IPS-15b (cell line): ENCODE data around the gene MTF1.

ENCODE experiments used
- H3K27me3 ChIP-seq: one replicate; pipeline ENCODE4 v1.6.1; 2013; ENCODE audit warnings: low read length; ENCODE audit not compliant: control insufficient read depth, insufficient read depth
- H3K36me3 ChIP-seq: one replicate; pipeline ENCODE4 v1.6.1; 2013; ENCODE audit warnings: low read length; ENCODE audit not compliant: control insufficient read depth, insufficient read depth
- H3K4me1 ChIP-seq: one replicate; pipeline ENCODE4 v1.6.1; 2013; ENCODE audit warnings: mild to moderate bottlenecking, low read length; ENCODE audit not compliant: control insufficient read depth, insufficient read depth
- H3K4me3 ChIP-seq: one replicate; pipeline ENCODE4 v1.5.1; 2013; ENCODE audit warnings: low read depth, low read length
- H3K9ac ChIP-seq: one replicate; pipeline ENCODE4 v1.6.1; 2013; ENCODE audit warnings: low read depth, mild to moderate bottlenecking, low read length
- H3K9me3 ChIP-seq: one replicate; pipeline ENCODE4 v1.6.1; 2013; ENCODE audit warnings: mild to moderate bottlenecking, low read length; ENCODE audit not compliant: control insufficient read depth, insufficient read depth

Gene MTF1

DNA sequence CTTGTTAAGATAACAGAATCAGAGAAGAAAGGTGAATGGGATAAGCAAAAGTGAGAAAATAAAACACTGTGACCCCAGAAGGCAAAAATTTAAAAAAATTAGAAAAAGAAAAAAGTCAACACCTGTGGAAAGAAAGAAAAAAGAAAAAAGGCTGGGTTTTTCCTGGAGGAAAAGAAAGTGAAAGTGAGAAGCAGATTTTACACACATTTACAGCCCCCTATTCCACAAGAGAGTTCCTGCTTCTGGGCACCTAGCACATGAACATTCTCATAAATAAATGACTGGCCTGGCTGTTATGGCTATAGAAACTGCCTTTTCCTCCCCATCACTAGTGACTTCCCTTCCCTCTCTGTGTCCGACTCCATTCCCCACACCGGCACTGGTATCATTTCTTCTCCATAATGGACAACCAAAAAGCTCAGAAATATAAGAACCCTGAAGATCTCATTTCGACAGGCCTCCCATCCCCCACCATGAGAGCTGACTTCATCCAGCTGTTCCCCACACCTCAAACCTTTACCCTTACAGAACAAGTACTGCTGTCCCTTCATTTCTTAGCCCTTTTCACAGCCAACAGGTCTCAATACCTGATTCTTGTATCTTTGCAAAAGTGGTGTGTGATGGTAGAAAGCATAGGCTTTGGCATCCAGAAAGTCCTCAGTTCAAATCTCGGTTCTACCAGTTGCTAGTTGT is 12.6 kb downstream of the MTF1 start:
- Histone ChIP-seq H3K4me1 (no peaks in the 10 kb centered on the region), H3K36me3 (peaks cover 4% of the 10 kb centered on the region), H3K4me3 (no peak overlapping the region), H3K9me3 (no peaks in the 10 kb centered on the region), H3K9ac (no peak overlapping the region), H3K27me3 (no peaks in the 10 kb centered on the region)

DNA sequence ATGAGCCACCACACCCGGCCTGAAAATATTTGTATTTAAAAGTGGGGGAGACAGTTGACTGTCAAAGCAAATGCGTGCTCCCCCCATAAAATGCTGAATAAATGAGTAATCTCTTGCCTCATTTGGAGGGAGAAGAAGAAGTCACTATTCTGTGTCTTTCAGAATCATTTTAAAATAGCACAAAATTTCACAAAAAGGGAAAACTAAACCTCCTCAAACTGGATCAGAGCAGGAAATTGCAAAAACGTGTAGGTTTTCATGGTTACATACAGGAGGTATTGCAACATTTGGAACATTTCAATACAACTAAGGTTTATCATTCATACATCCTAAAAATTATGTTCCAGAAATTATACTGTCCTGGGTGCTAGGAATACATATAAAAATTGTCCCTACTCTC is 13.6 kb downstream of the MTF1 start:
- H3K27me3 ChIP-seq, result no peaks in the 10 kb centered on the region
- H3K36me3 ChIP-seq, result peaks cover 8% of the 10 kb centered on the region
- H3K4me1 ChIP-seq, result no peaks in the 10 kb centered on the region
- no peak overlapping the region for H3K9ac ChIP-seq
- no peaks in the 10 kb centered on the region for H3K9me3 ChIP-seq
- H3K4me3 ChIP-seq, result no peak overlapping the region

DNA sequence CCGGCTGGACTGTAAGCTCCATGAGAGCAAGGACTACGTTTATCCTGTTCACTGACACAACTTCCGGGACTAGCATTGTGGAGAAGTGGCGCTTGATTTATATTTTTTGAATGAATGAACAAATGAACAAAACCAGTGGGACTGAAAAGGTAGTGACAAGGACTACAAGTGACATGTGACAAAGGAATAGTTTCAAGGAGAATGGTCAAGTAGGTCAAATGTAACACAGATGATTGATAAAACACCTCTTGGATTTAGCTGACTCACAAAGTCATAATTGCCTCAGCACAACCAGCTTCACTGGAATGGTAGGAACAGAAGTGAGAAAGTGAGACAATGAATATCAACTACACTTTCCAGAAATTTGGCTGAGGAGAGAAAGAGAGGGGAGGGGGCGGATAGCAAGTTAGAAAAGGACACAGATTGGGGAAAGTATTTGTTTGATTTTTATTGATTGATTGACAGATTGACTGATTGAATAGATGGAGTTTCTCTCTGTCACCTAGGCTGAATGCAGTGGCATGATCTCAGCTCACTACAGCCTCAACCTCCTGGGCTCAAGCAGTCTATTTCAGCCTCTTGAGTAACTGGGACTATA is 14.2 kb downstream of the MTF1 start:
- no peaks in the 10 kb centered on the region for H3K27me3 ChIP-seq
- no peaks in the 10 kb centered on the region for H3K9me3 ChIP-seq
- no peak overlapping the region for H3K9ac ChIP-seq
- peaks cover 8% of the 10 kb centered on the region for H3K36me3 ChIP-seq
- H3K4me1 ChIP-seq, result no peaks in the 10 kb centered on the region
- no peak overlapping the region for H3K4me3 ChIP-seq

DNA sequence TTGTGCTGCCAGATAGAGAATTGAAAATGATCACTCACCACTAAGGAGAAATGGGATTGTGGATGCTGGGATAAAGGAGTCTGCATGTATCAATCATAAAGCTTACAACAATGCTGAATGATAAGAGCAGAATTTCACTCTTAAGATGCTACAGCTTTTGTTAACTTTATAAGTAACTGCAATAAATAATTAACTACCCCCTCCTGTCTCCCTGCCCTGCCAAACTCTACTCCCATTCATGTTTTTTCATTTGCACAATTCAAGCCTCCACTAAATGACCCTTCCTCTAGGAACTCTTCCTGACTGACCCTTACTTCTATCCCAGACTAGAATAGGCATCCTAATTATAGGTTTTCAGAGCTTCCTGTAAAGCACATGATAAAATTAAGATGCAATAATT is 14.9 kb downstream of the MTF1 start:
- no peaks in the 10 kb centered on the region for H3K27me3 ChIP-seq
- H3K9me3 ChIP-seq, result no peaks in the 10 kb centered on the region
- no peak overlapping the region for H3K9ac ChIP-seq
- H3K36me3 ChIP-seq, result peaks cover 11% of the 10 kb centered on the region
- H3K4me3 ChIP-seq, result no peak overlapping the region
- no peaks in the 10 kb centered on the region for H3K4me1 ChIP-seq

DNA sequence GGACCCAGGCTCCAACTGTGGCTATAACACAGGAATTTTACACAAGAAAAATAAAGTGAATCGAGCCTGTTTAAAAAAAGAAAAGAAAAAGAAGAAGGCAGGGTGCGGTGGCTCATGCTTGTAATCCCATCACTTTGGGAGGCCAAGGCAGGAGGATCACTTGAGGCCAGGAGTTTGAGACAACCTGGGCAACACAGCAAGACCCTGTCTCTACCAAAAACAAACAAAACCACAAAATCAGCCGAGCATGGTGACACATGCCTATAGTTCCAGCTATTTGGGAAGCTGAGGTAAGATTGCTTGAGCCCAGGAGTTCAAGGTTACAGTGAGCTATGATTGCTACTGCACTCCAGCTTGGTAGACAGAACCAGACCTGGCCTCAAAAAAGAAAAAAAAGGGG is 17.7 kb downstream of the MTF1 start:
- Histone ChIP-seq H3K36me3 (peaks cover 12% of the 10 kb centered on the region), H3K27me3 (no peaks in the 10 kb centered on the region), H3K9ac (no peak overlapping the region), H3K4me1 (no peaks in the 10 kb centered on the region), H3K9me3 (no peaks in the 10 kb centered on the region), H3K4me3 (no peak overlapping the region)

DNA sequence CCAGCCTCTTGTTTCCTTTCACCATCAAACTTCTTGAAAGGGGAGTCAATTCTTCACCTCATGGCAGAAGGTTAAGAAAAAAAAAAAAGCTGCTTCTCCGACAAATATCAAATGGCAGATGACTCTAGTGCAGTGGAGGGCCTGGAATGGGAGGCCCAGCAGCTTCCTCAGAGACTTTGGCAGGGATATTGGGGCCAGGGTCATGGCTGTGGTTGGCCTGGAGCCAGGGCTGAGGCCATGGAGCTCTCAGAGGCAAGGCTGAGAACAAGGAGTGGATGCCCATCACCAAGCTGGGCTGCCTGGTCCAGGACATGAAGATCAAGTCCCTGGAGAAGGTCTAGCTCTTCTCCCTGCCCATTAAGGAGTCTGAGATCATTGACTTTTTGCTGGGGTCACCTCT is 18.7 kb downstream of the MTF1 start:
- H3K27me3 ChIP-seq, result no peaks in the 10 kb centered on the region
- H3K4me1 ChIP-seq, result no peaks in the 10 kb centered on the region
- H3K4me3 ChIP-seq, result no peak overlapping the region
- H3K9ac ChIP-seq, result no peak overlapping the region
- H3K9me3 ChIP-seq, result no peaks in the 10 kb centered on the region
- peaks cover 12% of the 10 kb centered on the region for H3K36me3 ChIP-seq

DNA sequence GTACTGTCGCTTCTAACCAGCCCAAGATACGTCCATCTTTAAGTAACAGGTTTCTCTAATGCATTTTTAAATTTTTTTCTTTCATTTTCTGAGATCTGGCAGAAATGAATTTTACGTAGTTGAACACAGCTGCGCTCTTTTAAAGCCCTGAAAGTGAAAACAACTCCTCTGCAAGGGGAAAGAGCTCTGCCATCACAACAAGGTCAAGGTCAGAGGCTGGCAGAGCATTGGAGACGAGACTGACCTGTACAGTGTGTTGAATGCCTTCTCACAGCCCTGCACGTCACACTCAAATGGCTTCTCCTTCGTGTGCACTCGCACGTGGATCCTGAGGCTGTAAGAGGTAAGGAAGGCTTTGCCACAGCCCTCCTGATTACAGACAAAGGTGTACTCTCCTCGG is 19.7 kb downstream of the MTF1 start:
- H3K4me1 ChIP-seq, result no peaks in the 10 kb centered on the region
- H3K27me3 ChIP-seq, result no peaks in the 10 kb centered on the region
- H3K36me3 ChIP-seq, result peaks cover 12% of the 10 kb centered on the region
- no peak overlapping the region for H3K9ac ChIP-seq
- H3K4me3 ChIP-seq, result no peak overlapping the region
- H3K9me3 ChIP-seq, result no peaks in the 10 kb centered on the region

DNA sequence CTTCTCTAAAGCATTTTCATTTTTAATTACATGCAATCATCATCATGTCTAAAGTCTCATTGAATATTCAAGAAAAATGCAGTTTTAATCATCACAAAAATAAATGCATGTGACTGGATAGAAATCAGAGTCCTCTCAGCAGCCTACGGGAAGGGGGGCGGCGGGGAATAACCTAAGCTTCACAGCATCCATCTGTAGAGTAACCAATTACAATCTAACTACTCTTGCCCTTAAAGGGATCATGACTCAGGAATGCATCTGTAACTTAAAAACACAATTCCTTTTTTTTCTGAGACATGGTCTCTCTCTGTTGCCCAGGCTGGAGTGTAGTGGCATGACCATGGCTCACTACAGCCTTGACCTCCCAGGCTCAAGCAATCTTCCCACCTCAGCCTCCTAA is 22.6 kb downstream of the MTF1 start:
- Histone ChIP-seq H3K9ac (no peak overlapping the region), H3K4me3 (no peak overlapping the region), H3K36me3 (peaks cover 11% of the 10 kb centered on the region), H3K27me3 (no peaks in the 10 kb centered on the region), H3K4me1 (no peaks in the 10 kb centered on the region), H3K9me3 (no peaks in the 10 kb centered on the region)

DNA sequence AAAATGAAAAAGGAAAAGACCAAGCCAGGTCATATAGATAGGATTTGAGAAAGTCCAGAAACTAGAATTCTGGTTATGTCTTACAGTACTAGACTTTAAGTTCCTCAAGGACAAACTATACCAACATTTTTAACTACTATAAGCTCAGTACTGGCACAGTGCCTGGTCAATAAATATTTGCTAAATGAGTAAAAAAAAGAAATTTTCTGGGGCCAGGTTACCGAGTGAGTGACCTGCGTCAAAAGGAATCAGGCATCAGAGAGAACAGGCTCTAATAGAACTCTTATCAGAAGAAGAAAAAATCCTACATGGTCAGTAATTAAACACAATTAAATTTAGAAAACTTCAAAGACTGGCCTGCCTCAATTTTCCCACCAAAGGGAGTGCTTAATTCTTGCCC is 27.6 kb downstream of the MTF1 start:
- Histone ChIP-seq H3K36me3 (peaks cover 8% of the 10 kb centered on the region), H3K9ac (no peak overlapping the region), H3K27me3 (no peaks in the 10 kb centered on the region), H3K4me1 (no peaks in the 10 kb centered on the region), H3K4me3 (no peak overlapping the region), H3K9me3 (no peaks in the 10 kb centered on the region)

DNA sequence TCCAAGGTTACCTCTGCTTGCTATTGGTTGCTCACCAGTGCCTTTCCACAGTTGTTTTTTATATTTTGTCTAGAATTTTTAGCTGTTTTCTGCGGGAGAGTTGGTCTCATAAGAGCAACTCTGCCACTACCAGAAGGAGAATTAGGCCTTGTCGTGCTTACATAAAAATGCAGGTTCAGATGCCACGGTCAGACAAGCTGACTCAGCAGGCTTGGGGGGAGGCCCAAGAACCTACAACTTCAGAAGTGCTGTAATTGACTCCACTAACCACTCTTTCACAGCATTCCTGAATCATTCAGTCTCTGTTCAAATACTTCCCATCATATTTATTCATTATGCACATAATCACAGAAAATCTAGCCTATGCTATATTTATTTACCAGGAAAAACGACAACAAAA is 28.3 kb downstream of the MTF1 start:
- no peaks in the 10 kb centered on the region for H3K4me1 ChIP-seq
- H3K27me3 ChIP-seq, result no peaks in the 10 kb centered on the region
- peaks cover 8% of the 10 kb centered on the region for H3K36me3 ChIP-seq
- no peak overlapping the region for H3K9ac ChIP-seq
- no peak overlapping the region for H3K4me3 ChIP-seq
- no peaks in the 10 kb centered on the region for H3K9me3 ChIP-seq

DNA sequence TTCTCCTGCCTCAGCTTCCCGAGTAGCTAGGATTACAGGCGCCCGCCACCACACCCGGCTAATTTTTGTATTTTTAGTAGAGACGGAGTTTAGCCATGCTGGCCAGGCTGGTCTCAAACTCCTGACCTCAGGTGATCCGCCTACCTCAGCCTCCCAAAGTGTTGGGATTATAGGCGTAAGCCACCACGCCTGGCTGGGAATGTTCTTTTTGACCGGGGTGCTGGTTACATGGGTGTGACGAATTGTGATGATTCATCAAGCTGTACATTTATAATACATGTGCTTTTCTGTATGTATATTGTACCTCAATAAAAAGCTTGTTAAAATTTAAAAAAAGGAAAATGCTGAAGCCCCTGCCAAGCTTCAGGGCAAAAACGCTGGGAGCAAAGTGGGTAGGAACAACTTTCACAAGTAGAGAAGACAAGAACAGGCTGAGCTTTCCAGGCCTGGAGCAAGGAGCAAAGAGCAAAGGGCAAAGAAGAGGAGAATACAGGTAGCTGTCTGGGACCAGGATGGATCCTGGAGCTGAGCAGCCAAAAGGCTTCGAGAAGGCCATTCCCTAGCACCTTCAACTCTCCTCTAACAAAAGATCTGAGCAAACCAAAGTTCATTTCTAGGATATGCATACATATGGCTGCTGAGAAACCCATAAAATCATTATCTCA is 30.9 kb downstream of the MTF1 start:
- no peaks in the 10 kb centered on the region for H3K4me1 ChIP-seq
- H3K36me3 ChIP-seq, result peaks cover 6% of the 10 kb centered on the region
- H3K9me3 ChIP-seq, result no peaks in the 10 kb centered on the region
- H3K4me3 ChIP-seq, result no peak overlapping the region
- no peaks in the 10 kb centered on the region for H3K27me3 ChIP-seq
- no peak overlapping the region for H3K9ac ChIP-seq

DNA sequence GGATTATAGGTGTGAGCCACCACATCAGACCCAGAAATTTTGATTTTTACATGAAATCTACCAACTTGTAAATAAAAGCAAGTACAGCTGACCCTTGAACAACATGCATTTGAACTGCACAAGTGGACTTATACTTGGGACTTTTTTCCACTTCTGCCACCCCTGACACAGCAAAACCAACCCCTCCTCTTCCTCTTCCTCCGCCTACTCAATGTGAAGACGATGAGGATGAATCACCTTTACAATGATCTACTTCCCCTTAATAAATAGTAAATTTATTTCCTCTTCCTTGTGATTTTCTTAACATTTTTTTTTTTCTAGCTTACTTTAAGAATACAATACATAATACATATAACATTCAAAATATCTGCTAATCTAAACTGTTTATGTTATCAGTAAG is 33.9 kb downstream of the MTF1 start:
- no peak overlapping the region for H3K9ac ChIP-seq
- no peaks in the 10 kb centered on the region for H3K4me1 ChIP-seq
- peaks cover 9% of the 10 kb centered on the region for H3K36me3 ChIP-seq
- no peaks in the 10 kb centered on the region for H3K27me3 ChIP-seq
- H3K9me3 ChIP-seq, result no peaks in the 10 kb centered on the region
- H3K4me3 ChIP-seq, result no peak overlapping the region
